ENCODE measurements around the gene CMTR2.
A peak's percentile ranks its signal among the peaks of the same experiment; 100 is the strongest.
"Not testable (repeated sequence)": the region's sequence is repeated elsewhere in the genome, so short reads cannot be mapped to it uniquely, and the experiment has no call there.

CMTR2 gene, protein sequence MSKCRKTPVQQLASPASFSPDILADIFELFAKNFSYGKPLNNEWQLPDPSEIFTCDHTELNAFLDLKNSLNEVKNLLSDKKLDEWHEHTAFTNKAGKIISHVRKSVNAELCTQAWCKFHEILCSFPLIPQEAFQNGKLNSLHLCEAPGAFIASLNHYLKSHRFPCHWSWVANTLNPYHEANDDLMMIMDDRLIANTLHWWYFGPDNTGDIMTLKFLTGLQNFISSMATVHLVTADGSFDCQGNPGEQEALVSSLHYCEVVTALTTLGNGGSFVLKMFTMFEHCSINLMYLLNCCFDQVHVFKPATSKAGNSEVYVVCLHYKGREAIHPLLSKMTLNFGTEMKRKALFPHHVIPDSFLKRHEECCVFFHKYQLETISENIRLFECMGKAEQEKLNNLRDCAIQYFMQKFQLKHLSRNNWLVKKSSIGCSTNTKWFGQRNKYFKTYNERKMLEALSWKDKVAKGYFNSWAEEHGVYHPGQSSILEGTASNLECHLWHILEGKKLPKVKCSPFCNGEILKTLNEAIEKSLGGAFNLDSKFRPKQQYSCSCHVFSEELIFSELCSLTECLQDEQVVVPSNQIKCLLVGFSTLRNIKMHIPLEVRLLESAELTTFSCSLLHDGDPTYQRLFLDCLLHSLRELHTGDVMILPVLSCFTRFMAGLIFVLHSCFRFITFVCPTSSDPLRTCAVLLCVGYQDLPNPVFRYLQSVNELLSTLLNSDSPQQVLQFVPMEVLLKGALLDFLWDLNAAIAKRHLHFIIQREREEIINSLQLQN

GRCh38 chr16:71288890-71289731, at the start of gene CMTR2:
Gene CMTR2, minus strand, starts transcription at chr16:71289402. Its CDS starts 3,482 bp downstream, at chr16:71285920.
- DNase-seq: peak; percentile 97

GRCh38 chr16:71338632-71339031, 49.4 kb upstream of the CMTR2 start:
- no peak for DNase-seq

DNA sequence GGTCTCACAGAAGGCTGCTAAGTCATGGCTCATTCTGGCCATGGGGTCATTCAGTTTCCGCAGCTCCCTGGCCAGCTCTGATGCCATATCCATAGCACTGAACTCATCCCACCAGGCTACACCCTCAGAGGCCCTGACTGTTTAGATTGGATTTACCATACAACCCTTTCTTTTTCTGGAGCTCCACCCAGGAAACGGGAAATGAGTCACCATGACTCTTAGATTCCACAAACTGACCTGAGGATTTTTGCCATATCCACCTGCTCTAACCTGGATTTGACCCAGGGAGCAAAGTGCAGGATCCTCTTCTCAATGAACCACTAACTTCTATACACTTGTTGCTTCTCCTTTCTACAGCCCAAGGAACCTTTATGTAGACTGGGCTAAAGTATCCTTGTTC, 49.0 kb upstream of the CMTR2 start:
- no peak for DNase-seq

- DNase-seq: no peak
Measured at GRCh38 chr16:71337631-71338030, 48.4 kb upstream of the CMTR2 start.

GRCh38 chr16:71328151-71328550, 38.9 kb upstream of the CMTR2 start:
- DNase-seq: no peak

- DNase-seq: no peak
Measured at GRCh38 chr16:71327720-71328119, 38.5 kb upstream of the CMTR2 start.

DNA sequence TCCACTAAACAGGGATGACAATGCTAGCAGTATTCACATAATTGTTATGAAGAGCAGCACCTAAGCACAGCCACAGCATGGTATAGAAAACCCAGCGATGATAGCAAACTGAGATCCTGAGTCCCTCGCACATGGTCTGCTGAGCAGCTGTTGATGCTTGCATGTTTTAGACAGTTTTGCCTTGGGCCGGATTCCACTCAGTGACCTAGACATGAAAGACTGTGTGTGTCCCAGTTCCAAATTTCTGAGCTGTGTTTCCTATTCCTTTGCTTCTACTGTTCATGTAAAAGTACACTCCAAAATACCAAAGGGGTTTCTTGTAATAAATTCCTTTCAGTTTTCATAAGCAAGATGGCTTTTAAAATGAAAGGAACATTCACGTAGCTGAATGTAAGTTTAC, 30.8 kb upstream of the CMTR2 start:
- DNase-seq: peak; percentile 37

DNA sequence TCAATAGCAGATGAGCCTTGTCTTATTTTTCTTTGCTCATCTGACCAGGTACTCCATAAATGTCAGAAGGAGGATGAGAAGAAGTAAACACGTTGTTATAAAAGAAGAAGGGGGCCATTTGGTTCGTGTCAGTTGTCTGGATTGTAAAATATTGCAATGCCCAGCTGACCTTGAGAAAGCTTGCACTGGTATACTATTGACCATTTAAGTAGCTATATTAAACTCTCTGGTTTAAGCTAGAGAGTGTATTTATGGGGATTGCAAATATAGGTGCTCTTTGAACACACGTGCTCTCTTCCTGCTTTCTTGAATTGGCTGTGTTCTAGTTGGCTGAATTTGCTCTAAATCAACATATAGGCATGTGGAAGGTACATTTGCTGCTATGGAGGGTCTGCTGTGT, 26.1 kb upstream of the CMTR2 start:
- DNase-seq: no peak

GRCh38 chr16:71313591-71313990, 24.4 kb upstream of the CMTR2 start:
- DNase-seq: not testable (repeated sequence)

DNA sequence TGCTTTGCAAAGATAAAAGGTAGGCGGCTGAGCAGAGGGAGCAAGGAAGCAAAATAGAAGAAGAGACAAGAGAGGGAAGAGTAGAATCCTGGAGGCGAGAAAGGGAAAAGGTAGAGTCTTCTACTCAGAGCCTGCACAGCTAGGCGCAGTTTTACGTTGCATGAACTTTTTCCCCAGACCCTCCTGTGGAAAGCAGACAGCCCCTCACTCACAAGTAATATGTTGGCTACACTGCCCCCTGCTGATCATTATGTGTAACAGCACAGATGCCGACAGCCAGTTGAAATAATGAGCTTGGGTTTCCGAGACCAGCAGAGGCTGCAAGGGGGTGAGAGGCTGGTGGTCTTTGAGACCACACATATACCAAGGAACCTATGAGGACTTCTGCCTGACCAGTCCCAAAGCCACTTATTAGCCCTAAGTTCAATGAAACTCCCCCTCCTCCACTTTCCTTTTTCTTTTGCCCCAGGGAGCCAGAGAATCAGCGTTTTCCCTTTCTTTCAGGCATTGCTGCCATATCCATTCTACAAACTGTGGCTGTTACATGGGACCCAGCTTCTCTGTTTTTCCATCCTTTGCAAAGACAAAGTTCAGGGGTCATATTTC, 22.5 kb upstream of the CMTR2 start:
- peak; percentile 78 for DNase-seq

GRCh38 chr16:71303938-71304337, 14.7 kb upstream of the CMTR2 start:
- no peak for DNase-seq

DNA sequence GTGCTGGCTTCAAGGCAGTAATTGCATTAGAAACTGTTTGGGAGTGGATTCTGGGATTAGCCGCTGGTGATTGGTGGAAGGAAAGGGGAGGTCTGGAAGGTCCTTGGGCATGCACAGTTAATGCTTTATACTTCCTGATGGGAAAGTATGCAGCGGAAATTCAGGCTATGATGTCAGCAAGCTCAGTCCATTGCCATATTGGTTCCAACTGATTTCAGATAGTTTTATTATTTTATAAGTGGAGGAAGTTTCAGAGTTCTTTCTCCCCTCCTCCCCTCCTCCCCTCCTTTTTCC, 8.1 kb upstream of the CMTR2 start:
- DNase-seq: no peak

DNA sequence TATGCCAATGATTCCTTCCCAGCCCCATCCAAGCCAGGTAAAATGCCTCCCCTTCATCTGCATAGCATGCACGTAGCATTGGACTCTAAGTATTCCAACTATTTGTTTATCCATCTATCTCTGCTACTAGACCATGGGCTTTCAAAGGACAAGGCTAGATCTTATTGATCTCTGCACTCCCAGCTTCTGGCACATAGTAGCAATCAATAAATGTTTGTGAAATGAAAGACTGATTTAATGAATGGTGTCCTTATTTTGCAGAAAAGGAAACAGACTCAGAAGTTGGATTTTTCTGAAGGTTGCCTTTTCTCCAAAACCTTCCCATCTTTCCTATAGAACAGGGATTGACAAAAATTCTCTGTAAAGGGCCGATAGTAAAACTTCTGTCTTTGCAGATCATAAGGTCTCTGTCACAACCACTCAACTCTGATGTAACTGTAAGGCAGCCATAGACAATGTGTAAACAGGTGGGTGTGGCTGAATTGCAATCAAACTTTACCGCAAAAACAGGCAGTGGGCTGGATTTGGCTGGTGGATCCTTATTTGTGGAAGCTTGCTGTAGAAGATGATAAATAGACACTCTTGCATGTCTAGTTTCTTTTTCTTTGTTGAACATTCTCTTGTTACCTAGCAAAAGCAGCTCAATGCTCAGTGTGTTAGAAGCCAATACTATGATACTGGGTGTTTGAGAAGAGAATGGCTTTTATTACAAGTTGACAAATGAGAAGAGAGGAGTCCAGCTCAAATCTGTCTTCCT, 7.6 kb upstream of the CMTR2 start:
- DNase-seq: no peak

DNA sequence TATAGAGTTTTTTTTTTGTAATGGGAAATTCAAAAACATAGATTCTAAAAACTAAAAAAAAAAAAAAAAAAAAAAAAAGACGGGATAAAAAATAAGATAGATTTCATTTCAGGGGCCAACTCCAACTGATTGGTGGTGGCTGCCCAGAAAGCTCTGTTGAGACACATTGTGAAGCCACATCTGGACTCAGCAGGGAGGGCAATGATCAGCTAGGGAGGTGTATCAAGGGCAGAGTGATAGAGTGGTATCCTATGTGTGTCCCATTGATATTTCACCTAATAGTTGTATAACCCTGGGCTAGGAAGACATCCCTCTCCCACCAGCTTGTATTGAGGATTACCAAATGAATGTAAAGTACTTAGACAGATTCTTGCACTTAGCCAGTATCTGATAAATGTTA, 6.7 kb upstream of the CMTR2 start:
- DNase-seq: no peak

DNA sequence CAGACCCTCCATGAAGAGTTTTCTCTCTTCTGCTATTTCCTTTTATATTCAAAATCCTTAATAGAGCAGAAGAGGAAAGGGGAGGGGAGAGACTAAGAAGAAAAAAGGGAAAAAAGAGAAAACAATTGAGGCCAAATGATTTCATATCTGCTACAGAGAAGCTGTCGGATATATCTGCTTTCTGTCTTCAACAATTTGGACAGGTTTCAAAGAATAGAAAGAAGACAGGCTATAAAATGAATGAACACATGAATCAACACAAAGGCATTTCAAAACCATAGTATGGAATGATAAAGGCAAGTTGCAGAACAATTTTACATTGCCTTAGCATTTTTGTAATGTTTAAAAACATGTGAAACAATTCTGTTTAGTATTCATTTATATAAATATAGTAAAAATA, 4.7 kb upstream of the CMTR2 start:
- DNase-seq: no peak

GRCh38 chr16:71292095-71292494, 2.9 kb upstream of the CMTR2 start:
- DNase-seq: not testable (repeated sequence)

DNA sequence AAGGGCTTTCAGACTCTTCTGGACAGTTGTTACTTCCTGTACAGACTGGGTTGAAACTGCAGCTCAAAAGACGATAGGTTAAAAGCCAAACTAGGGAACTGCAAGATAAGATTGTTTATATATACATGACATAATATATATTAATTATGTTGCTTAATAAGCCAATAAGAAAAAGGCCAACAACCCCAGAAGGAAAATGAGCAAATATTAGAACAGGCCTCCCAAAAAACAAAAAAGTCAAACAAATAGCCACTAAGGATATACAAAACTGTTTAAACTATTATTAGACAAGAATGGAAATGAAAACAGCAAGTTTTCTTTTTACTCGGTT, 495 bp upstream of the CMTR2 start:
- DNase-seq: no peak

DNA sequence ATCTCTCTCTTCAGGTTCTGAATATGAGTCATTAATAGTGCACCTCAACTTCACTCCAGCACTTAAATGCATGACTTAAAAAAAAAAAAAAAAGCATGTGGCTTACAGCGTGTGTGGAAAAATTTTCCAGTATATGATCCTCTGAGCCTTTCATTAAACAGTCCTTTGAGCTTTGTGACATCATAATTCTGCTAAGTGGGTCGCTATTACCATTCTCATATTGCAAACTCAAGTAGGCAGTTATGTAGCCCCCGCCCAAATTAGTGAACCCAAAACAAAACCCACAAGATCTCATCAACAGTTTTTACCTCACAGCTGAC, 672 bp downstream of the CMTR2 start:
- no peak for DNase-seq

DNA sequence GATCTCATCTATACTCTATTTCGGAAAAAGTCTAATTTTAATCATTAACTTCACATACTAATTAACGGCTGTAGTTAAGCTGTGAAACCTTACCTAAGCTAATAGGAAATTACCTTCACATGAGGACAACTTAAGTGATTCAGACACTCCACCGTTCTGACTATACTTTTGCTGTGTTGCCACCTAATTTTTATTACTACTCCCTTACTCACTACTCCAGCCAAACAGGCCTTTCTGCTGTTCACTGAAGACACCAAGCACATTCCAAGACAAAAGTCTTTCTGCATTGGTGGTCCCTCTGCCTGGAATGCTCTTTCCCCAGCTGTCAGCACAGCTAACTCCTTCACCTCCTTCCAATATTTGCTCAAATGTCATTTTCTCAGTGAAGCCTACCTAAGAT, 1.3 kb downstream of the CMTR2 start:
- no peak for DNase-seq

DNA sequence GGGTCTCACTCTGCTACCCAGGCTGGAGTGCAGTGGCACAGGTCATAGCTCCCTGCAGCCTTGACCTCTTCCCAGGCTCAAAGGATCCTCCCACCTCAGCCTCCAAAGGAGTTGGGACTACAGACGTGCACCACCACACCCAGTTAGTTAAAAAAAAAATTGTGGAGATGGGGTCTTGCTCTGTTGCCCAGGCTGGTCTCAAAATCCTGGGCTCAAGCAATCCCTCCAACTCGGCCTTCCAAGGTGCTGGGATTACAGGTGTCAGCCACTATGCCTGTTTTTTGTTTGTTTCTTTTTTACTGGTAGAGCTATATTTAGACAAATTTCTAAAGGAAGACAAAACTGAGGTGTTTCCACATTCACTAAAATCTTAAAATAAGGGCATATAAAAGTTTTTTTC, 1.7 kb downstream of the CMTR2 start:
- no peak for DNase-seq

DNA sequence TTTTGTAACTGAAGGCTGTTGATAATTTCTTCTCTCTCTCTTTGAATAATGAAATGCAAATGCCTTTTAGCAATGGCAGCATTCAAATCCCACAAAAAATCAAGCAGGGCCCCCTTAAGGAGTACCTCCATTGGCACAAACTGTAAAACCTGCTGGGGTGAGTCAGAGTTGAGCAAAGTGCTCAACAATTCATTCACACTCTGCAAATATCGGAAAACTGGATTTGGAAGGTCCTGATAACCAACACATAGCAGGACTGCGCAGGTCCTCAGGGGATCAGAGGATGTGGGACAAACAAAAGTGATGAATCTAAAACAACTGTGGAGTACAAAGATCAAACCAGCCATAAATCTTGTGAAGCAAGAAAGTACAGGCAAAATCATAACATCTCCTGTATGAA, 5.6 kb downstream of the CMTR2 start:
- DNase-seq: no peak

DNA sequence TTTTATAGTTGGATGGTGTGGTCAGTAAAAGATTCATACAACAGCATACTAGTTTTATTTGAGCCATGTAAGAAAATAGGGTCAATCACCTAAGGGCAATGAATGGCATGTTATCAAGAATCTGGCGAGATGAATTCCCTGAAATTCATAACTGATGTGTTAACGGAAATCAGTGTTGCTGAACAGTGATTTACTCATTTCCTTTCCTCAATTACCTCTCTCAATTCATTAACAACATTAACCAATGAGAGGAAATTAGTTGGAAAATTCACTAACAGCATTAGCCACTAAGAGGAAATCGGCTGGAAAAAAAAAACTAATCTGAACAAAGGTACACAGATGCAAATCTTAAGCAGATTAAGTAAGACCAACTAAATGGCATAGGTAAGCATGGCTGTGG, 6.3 kb downstream of the CMTR2 start:
- no peak for DNase-seq
